Muscle of back (tissue), 11 donors: Measurements from ENCODE around the gene SLC27A2. TPM values are rescaled to one million over a fixed set of nuclear protein-coding genes. Genes with fewer than 3 reads are reported as not detected.

Experiments
- DNase-seq, 3 donors: peaks; one replicate each; pipeline versions ENCODE4 v3.0.0 to v3.0.0-alpha.2; 2013
- polyA plus RNA-seq, 10 donors: library from polyadenylated mRNA; unstranded; fragments of 120-200 nt; gene quantifications; one replicate each; pipeline ENCODE4 v1.2.1, GENCODE V29; 2013; ENCODE audit not compliant: insufficient read length in 10 of 10

Gene SLC27A2
- polyA plus RNA-seq, 10 donors, result 0.07 to 0.29 (median 0.16) TPM; not detected in 3

DNA sequence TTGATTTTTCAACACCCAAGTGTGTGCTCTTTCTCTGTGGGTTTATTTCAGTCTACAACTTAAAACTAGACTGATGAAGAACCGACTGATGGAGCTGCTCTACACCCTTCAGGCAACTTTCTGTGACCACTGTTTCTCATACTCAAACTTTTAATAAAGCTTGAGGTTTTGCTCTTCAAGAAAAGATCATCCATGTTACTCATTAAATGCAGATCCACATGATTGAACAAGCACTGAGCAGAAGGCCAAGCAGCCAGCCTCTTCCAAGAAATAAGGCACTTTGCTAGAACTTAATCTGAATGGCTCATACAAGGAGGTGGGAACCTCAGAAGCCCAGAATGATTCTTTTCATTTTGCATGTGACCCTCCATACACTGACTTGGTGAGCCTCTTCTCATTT lies 8.7 kb downstream of the SLC27A2 start:
- no peak for DNase-seq

GRCh38 chr15:50192164-50192563 lies 10.2 kb downstream of the SLC27A2 start:
- DNase-seq, result no peak

- no peak for DNase-seq
Measured at GRCh38 chr15:50192926-50193620, 11.1 kb downstream of the SLC27A2 start.

DNA sequence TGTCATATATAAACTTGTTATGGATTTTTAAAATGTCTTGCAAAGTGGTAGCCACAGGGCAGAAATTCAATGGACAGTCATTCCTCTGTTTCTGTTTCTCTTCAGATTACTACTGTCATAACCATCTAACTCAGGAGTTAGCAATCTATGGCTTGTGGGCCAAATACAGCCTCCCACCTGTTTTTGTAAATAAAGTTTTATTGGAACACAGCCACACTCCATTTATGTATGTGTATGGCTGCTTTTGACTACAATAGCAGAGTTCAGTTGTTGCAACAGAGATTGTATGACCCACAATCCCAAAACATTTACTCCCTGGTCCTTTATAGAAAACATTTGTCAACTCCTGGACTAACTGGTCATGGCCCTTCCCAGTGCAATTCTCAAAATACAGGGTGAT lies 20.0 kb downstream of the SLC27A2 start:
- no peak for DNase-seq

DNA sequence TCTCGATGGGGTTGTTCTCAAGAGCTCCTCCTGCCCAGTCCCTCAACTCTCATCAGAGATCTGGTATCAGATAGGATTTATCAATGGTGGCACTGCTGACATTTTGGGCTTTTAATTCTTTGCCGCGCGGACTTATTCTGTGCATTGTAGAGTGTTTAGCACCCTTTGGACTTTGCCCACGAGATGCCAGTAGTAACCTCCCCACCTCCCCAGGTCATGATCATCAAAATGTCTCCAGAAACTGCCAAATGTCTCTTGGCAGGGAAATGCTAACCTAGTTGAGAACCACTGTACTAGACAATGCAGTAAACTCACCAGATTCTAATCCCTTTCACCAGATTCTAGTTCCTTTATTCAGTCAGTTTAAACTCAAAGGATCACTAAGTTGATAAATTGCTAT lies 24.0 kb downstream of the SLC27A2 start:
- no peak for DNase-seq

- DNase-seq, result no peak
Measured at GRCh38 chr15:50209809-50210208, 27.8 kb downstream of the SLC27A2 start.

DNA sequence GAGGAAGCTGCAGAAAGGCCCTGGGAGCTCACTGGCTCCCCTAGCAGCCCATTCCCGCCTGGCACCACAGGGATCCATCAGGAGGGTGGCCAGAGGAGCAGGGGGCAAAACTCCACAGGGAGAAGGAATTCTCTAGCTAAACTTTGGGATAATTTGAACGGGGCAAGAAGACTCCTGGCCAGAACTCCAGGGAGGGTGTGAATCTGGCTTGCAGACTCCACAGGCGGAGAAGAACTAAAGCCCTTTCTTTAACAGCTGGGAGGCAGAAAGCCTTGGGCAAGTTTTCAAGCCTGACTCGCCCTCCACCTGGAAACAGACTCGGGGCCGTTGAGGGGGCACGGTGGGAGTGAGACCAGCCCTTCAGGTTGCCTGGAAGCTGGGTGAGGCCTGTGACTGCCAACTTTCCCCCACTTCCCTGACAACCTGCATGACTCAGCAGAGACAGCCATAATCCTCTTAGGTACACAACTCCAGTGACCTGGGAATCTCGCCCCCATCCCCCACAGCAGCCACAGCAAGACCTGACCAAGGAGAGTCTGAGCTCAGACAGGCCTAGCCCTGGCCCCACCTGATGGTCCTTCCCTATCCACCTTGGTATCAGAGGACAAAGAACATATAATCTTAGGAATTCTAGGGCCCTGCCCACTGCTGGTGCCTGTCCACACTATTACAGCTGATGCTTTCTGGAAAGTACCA lies 28.6 kb downstream of the SLC27A2 start:
- no peak for DNase-seq

DNA sequence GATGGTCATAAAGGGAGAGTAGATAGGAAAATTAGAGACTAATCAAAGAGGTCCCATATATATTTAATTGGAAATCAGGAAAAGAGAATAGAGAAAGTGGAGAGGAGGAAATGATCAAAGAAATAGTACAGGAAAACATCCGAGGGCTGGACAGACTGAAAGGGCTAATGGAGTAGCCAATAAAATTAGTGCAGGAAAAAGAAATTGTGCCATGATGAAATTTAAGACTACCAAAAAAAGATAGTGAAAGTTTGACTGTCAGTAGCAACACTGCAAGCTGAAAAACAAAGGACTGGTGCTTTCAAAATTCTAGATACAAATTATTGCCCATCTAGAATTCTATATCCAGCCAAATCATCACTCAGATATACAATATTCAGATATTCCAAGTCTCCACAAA lies 36.3 kb downstream of the SLC27A2 start:
- no peak for DNase-seq

DNA sequence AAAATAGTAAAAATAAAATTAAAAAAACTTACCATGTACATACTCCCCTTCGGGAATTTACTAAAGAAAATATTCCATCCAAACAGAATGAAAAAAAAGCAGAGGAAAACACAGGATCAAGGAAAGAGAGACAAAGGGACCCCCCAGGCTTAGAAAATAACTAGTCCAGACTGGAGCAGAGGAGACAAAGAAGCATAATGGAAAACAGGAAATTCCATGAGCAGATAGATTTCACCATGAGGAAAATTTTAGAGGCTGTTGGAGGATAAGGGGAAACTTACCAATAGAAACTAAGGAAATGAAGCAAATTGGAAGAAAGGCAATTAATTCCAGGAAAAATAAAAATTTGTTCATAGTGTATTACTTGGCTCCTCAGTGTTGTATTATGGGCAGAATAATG lies 36.7 kb downstream of the SLC27A2 start:
- DNase-seq, result no peak

GRCh38 chr15:50219820-50220219 lies 37.8 kb downstream of the SLC27A2 start:
- no peak for DNase-seq

DNA sequence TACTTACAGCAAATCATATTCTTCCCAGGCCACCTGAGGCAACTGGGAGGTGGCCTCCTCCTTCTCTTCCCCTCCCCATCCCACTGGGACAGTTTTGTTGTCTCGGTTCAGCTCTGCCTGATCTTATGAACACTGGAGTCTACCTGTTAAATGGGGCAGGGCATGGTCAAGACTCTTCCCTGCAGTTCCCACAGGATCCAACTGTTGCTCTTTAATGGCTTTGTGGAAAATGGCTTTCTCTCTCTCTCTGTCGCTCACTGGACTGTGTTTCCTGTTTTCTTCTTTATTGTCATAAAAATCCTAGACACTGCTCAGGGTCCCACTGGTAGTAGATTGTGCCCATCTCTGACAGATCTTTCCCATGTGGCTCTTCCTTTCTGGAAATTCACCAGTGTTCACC lies 40.2 kb downstream of the SLC27A2 start:
- DNase-seq, result no peak

GRCh38 chr15:50224606-50225005 lies 42.6 kb downstream of the SLC27A2 start:
- no peak for DNase-seq

DNA sequence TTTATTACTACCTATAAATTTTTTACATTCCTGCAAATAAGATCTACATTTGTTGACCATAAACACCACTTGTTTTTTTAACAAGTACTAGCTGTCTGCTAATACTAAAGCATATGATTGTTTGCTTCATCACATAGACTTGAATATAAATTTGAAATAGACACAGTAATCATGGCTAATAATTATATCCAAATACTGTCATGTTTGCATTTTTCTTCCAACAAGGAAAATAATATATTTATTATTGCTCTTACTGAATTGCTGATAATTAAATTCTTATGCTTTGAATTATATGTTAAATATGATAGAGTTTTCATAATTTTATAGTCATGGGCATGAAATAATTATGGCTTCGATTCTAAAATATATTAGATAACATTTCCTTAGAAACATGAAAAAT lies 43.1 kb downstream of the SLC27A2 start:
- no peak for DNase-seq

DNA sequence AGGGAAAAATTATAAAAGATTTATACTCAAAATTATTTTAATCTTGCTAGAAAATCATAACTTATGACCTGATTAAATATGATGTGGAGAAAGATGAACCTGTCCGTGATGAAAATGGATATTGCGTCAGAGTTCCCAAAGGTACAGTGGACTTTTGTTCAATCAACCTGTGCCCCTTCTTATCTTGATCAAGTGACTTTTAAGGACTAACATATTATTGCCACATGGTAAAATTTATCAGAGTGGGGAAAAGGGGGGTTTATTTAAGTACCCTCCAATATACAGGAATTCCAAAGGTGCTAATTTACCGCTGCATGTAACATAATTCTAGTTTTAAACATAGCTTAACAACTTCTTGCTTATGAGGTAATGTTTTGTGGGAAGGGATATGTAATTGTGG lies 43.9 kb downstream of the SLC27A2 start:
- DNase-seq, result no peak

DNA sequence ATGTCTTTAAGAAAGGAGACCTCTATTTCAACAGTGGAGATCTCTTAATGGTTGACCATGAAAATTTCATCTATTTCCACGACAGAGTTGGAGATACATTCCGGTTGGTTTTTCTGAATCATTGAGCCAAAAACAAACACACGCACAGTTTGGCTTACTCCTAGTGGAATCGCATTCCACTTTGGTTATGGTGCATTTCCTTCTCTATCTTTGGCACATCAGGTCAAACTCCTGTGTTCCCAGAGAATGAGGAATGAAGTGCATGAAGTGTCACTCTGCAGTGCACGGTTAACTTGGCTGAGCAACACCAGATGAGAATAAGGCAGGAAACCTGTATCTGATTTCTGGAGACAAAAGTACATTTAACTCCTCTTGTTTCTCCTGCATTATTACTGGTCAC lies 45.1 kb downstream of the SLC27A2 start:
- peak in 1 of 3 donors; percentile 23 for DNase-seq

- no peak for DNase-seq
Measured at GRCh38 chr15:50228866-50229265, 46.9 kb downstream of the SLC27A2 start.

DNA sequence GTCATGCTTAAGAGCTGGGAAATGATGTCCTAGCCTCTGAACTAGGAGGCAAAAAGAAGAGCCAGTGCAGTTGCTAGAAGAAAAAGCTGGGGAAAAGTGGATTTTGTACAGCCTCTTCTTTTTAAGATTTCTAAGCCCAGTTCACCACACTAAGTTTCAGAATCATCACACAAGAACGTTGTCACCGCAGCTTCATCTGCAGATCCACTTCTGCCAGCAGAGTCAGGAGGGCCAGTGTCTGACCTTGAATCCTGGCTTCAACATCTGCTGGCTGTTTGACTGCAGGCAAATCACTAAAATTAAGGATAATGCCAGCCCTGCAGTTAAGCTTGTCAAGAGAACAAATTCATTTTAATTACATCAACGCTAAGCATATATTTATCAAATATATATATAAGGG lies 47.3 kb downstream of the SLC27A2 start:
- no peak for DNase-seq

DNA sequence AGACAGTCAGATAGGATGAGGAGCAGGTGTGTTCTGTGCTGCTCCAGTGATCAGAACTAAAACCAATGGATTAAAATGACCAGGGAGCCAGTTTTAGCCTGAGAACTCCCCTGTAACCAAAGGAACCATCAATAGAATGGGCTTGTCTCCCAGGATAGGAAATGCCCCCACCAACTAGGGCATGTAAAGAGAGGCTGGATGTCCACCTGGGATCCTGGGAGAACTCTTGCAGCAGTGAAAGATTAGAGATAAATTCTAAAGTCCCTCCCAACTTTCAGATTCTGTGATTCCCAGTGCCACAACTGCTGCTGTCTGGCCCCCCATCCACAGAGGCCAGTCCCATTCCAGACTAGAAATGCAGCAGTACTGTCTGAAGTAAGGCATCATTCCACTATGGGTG lies 49.8 kb downstream of the SLC27A2 start:
- no peak for DNase-seq

- no peak for DNase-seq
Measured at GRCh38 chr15:50232791-50233190, 50.8 kb downstream of the SLC27A2 start.

GRCh38 chr15:50233192-50233736 lies 51.3 kb downstream of the SLC27A2 start:
- no peak for DNase-seq

DNA sequence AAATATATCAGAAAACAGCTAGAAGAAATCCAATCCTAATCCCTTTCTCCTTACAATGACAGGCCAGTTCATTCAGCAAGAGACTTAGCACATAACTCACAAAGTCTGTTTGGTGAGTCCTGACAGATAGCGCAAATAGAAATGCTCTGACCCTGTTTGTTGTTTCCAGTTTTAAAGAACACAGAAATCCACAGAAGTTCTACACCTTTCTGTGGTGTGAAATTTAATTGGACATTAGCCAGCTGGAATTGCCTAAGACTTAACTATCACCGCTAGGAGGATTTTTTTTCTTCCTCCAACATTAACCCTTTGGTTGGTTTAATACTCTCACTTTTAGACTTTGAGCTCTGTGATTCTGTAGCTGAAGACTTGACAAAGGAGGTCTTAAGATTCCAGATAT lies 52.8 kb downstream of the SLC27A2 start:
- no peak for DNase-seq

- DNase-seq, result no peak
Measured at GRCh38 chr15:50235794-50236193, 53.8 kb downstream of the SLC27A2 start.

DNA sequence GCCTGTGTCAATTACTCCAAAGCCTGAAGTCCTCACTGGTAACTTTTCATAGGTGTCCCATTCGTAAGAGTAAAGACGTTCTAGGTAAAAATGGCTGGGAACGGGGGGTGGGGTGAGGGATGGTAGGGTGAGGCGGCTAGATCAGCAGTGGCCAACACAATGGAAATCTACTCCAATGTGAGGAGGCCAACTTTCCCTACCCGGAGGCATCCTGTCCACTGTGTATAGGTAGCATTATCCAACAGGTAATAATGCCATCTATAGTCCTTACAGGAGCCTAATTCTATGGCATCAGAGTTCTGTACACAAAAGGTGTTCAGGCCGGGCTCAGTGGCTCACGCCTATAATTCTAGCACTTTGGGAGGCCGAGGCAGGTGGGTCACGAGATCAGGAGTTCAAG lies 54.4 kb downstream of the SLC27A2 start:
- DNase-seq, result no peak

GRCh38 chr15:50238255-50238654 lies 56.3 kb downstream of the SLC27A2 start:
- no peak for DNase-seq
